HPDE6-E6E7 (cell line): ENCODE measurements around the gene DPM1.
"Not testable (repeated sequence)": the region's sequence is repeated elsewhere in the genome, so short reads cannot be mapped to it uniquely, and the experiment has no call there.

Source experiments
- DNase-seq: peaks from one replicate; pipeline ENCODE4 v3.0.0; 2011; ENCODE audit warnings: missing footprints; ENCODE audit errors: extremely low spot score

DPM1 gene

DNA sequence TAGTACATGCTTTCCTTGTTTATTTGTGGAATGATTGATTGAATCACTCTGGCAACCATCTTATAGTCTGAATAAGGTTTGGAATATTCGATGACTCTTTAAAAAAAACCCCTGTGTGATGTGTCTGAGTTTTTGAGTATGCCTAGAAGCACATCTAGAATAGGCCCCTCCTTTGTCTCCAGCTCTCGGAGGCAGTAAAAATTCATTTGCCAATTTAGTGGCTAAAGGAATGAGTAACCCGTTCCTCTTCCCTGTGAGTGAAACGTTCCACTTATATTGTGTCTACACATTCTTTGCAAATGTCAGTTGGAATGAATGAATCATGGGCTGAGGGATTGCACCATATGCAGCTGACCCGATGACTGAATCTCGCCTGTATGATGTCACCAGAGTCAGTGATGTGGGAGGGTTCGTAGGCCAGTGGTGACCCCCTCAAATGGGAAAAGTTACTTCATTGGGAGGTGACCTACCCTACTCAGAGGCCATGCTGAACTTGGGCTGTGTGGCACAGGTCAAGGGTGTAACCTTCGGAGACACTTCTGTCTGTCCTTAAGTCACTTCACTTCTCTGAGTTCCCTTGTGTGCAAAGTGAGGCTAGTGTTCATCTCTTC, 21.8 kb upstream of the DPM1 start:
- DNase-seq = peak; percentile 99

DNA sequence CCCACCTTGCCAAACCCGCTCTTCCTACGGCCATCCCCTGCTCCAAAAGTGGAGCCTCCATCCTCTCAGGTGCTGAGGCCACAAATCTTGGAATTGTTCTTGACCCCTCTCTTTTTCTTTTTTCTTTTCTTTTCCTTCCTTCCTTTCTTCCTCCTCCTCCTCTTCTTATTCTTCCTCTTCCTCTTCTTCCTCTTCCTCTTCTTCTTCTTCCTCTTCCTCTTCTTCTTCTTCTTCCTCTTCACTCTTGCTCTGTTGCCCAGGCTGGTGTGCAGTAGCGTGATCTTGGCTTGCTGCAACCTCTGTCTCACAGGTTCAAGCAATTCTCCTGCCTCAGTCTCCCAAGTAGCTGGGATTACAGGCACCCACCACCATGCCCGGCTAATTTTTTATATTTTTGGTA, 20.2 kb upstream of the DPM1 start:
- DNase-seq = not testable (repeated sequence)

DNA sequence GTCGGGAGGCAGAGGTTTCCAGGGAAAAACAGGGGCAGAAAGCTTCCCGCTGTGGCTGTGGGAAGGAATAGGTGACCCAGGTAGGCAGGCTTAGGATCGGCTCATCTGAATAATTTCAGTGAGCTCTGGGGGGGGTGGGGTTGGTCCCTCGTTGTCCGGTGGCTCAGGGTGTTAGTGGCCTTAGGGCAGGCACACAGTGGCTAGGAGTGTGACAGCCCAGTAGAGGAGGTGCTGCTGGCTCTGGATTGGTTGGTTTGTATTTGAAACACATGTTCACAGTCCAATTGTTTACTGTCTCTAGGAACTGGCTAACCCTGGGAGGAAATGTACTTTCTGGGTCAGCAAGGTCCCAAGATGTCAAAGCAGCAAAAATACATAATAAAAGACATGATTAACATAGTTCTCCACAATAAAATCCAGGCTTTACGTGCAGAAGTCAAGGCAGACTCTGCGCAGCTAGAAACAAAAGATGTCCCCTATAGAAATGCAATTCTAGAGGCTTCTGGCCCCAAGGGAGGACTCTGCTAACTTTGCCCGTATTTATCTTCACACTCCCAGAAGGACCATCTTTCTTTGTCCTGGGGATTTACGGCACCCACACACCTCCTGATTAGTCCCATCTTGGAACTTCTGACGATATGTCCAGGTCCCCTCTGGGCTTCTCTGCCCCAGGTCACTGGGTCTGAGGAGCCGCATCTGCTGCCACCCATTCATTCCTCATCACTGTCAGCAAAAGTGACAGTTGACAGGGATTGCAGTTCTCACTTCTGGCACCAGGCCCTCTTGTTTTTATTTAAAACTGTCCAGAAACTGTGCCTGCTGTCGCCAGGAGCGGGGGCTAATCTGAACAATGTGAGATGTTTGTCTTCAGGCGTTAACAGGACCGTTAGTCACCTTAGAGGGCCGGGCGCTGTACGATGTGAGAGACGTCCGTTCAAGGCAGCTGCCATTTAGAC, 19.0 kb upstream of the DPM1 start:
- DNase-seq = no peak

DNA sequence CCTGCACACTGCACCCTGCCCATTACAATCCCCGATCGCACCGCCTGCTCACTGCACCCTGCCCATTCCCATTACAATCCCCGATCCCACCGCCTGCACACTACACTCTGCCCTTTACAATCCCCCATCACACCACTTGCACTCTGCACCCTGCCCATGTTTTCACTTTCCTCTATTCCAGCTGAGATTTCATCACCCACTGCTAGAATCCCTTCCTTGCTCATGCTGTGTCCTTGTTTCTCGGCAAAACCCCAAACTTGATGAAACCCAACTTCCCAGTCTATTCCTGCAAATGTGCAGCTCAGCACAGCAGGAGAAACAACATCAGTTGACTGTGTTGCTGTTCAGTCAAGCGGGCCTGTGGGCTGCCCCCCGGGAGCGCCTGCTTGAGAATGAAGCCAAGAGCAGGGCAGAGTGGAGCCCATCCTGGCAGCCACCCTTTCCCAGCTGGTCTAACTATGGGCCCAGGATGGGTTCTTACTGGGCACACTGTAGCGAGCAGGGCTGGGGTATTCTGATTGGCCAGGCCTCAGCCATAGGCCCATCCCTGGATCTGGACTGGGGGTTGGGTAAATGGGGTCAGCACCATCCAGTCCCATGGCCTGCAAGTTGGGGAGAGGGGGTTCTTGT, 17.5 kb upstream of the DPM1 start:
- no peak for DNase-seq

DNA sequence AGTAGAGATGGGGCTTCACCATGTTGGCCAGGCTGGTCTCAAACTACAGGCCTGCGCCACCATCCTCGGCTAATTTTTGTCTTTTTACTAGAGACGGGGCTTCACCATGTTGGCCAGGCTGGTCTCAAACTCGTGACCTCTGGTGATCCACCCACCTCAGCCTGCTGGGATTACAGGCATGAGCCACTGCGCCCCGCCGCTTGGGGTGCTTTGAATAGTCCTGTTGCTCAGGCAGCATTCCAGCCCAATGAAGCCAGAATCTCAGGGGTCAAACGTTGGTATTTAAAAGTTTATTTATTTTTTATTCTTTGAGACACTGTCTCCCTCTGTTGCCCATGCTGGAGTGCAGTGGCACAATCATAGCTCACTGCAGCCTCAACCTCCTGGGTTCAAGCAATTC, 11.6 kb upstream of the DPM1 start:
- no peak for DNase-seq

DNA sequence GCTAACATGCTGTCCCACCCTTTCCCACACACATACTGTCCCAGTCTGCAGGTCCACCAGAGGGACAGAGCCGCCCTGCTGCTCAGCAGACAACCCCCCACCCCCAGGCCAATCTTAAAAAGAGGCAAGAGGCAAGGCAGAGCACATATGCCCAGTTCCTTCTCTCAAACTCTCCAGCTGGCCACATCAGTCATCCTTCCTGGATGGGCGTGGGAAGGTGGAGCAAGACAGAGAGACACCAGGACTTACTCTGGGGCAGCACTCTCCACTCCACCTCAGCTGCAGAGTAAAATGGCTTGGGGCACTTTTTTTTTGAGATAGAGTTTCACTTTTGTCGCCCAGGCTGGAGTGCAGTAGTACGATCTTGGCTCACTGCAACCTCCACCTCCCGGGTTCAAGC, 11.1 kb upstream of the DPM1 start:
- no peak for DNase-seq

DNA sequence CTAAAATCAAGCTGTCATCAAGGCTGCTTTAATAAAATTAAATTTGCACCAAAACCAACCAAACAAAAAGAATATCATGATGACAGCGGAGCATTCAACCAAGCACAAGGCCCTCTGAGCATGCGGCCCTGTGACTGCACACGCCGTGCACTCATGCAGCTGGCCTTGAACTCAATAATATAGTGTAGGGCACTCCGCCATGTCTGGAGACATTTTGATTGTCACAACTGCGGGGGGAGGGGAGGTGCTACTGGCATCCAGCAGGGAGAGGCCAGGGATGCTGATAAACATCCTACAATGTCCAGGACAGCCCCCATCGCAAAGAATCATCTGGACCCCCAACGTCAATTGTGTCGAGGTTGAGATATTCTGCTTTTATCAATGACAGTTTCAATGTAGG, 10.0 kb upstream of the DPM1 start:
- no peak for DNase-seq

DNA sequence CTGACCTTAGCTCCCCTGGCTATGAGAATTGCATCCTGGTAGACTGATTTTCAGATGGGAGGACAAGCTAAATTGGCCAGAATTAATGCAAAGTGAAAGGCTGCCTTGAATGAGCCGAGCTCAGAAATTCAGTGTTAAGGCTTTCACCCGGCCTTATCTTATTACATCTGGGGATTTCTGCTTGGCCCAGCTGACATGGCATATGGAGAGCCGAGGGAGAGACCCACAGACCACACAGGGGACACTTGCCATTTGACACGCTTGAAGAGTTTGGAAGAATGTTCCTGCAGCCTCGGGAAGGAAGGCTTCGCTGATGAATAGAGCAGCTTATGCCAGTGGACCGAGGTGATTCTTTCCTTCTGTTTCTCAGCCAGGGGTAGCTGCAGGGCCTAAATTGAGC, 9.3 kb upstream of the DPM1 start:
- no peak for DNase-seq

DNA sequence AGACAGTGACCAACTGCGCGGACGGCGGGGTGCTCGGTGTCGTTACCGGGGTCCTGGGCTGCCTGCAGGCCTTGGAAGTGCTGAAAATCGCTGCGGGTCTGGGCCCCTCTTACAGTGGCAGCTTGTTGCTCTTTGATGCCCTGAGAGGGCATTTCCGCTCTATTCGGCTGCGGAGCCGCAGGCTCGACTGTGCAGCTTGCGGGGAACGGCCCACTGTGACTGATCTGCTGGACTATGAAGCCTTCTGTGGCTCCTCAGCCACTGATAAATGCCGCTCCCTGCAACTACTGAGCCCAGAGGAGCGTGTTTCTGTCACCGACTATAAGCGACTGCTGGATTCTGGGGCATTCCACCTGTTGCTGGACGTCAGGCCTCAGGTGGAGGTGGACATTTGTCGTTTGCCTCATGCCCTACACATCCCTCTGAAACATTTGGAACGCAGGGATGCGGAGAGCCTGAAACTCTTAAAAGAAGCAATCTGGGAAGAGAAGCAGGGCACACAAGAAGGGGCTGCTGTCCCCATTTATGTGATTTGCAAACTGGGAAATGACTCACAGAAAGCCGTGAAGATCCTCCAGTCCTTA, 1.3 kb upstream of the DPM1 start:
- DNase-seq = peak; percentile 64

DNA sequence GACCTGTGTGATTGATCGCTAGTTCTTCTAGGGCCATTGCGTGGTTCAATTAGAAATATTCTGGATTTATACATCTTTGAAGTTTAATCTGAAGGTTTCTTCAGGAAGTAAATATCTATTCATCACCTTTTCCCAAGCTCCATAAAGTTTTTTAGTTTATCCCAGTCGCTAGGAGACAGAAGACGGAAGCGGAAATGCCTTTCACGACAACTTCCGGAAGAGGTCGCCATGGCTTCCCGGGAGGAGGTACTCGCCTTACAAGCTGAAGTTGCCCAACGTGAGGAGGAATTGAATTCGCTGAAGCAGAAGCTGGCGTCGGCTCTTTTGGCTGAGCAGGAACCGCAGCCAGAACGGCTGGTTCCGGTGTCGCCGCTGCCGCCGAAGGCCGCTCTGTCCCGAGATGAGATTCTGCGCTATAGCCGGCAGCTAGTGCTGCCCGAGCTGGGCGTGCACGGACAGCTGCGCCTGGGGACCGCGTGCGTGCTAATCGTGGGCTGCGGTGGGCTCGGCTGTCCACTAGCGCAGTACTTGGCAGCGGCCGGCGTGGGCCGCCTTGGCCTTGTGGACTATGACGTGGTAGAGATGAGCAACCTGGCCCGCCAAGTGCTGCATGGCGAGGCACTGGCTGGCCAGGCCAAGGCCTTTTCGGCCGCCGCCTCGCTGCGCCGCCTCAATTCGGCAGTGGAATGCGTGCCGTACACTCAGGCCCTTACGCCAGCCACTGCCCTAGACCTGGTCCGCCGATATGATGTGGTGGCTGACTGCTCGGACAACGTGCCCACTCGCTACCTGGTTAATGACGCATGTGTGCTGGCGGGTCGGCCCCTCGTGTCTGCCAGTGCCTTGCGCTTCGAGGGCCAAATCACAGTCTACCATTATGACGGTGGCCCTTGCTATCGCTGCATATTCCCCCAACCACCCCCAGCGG, 547 bp upstream of the DPM1 start, which contains the start of gene MOCS3:
MOCS3 (plus strand) TSS at position 204 of the 928 bp plus-strand sequence; CDS start at position 229, 25 bp downstream.
- DNase-seq = peak; percentile 90

DNA sequence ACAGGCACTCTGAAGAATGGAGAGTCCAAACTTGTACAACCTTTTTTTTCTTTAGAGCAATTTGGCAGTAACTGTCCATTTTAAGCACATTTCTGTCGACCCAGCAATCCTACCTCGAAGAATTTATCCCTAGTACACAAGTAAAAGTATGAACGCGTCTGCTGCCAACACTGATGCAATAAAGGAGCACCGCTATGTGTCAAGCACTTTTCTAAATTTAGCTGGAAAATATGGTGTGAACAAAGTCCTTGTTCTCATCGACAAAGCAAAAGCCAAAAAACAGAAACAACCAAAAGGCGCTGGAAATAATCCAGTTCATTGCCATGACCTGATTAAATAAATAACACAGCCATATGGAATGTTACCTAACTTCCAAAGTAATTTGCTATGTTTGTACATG, 1.1 kb downstream of the DPM1 start:
- no peak for DNase-seq

DNA sequence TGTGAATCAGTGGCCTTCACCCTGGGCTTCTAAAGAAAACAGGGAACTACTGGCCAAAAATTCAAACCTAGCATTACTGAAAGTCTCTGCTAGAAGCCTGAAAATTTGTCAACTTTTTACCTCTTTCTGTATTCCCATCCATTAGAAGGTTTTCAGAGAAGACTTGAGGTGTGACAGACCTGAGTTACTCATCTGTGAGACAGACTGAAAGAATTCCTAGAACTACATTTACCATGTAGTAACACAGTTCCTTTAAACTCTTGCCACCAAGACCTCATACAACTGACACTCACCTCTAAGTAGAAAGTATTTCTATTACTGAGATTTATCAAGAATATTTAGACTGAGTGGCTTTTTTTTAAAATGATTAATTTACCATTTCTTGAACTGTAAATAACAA, 4.5 kb downstream of the DPM1 start:
- DNase-seq = no peak

DNA sequence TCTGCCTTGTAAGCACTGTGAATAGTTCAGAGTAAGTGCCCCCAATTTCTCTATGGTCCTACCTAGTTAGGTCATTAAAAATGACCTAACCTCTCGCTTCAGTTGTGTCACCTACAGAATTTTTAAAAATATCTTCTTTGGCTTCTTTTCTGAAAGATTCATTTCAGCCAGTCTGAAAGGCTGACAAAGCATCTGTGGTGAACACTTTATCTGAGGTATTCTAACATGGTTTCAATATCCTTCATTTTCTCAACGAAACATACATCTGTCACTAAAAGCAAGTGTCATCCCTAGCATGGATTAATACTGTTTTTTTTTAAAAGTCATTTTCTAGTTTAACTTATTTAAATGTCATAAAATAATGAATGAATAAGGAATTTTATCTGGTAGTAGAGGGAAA, 5.1 kb downstream of the DPM1 start:
- no peak for DNase-seq

DNA sequence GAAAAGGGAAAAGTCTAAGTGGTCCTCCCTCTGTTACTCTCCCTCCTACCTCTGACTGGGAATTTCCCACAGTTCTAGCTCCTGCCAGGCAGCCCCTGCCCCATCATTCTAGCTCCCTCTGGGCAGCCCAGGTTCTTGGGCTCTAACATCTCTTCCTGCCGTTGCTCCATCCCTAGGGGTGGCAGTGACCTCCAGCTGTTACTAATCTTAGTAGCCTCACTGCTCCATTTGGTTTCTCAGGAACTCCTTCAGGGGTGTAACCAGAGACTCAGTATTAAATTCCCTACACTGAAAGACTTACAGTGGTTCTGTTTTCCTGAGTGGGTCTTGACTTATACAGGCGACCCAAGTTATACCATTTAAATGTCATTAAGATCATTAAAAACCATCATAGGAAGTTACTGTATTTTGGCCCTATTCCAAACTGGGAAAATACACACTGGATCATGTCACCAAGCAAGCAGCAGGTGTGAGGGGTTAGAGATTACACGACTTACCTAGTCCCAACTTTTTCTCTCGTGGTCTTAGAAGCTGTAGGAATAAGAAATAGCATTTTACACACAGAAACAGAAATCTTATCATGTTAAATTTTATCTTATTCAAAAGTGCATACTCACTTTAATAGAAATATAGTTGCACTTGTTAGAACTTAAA, 10.1 kb downstream of the DPM1 start:
- DNase-seq = no peak

DNA sequence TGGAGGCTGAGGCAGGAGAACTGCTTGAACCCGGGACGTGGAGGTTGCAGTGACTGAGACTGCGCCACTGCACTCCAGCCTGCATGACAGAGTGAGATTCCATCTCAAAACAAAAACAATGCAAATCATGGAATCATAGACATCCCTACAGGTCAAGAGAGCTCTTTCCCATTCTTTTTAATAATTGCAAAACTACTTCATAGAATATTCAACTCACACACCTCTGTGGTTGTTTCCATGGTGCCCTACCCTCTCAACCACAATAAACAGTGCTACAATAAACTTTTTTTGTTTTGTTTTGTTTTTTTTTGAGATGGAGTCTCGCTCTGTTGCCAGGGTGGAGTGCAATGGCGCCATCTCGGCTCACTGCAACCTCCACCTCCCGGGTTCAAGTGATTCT, 15.3 kb downstream of the DPM1 start:
- no peak for DNase-seq

DNA sequence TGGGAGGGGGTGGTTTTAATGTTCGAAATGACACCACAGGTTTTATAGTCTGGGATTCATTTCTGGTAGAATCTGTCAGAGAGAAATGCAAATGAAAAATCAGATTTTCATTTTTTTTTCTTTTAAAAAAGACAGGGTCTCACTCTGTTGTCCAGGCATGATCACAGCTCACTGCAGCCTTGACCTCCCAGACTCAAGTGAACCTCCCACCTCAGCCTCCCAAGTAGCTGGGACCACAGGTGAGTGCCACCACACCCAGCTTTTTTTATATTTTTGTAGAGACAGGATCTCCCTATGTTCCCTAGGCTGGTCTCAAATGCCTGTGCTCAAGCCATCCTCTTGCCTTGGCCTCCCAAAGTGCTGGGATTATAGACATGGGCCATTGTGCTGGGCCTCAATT, 24.7 kb downstream of the DPM1 start:
- no peak for DNase-seq

DNA sequence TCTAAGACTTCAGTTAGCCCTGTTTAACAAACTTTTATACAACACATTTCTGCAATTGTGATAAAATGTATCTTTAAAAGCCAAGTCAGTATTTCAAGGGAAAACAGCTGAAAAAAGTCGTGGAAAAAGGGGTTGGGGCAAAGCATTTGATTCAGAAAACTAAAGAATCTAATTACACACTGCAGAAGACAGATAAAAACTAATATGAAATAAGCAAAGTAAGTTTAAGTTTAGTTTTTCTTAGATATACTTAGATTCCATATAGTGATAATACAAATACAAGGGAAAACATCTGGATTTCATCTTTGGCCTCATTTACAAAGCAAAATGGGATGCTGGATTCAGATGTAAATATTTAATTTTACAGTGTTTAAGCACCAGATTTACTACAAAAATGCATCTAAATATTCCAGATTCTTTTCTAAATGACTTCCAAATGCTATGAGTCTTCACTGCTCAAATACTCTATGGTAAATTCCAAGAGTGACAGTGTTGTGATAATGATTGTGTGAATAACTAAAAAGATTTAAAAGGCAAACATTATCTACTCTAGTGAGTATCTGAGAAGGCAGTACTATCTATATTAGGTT, 25.5 kb downstream of the DPM1 start:
- DNase-seq = no peak

DNA sequence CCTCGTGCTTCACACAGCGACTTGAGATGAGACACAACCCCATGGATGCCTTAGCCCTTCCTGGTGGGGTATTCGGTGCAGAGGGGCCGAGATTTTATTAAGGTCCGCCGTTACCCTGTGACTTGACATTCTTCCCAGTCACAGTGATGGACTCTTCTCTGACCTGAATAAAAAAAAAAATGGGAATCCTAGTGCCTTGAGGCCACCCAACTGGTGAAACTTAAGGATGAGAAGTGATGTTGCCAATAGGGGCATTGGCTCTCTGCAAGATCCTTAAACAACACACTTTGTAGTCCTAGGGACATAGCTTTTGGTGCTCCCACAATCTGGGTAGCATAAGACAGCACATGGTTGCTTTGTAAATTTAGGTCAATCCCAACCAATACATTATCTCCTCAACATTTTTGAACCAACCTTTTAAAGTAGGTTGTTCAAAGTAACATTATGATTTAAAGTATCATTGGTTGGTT, 26.3 kb downstream of the DPM1 start:
- DNase-seq = no peak

DNA sequence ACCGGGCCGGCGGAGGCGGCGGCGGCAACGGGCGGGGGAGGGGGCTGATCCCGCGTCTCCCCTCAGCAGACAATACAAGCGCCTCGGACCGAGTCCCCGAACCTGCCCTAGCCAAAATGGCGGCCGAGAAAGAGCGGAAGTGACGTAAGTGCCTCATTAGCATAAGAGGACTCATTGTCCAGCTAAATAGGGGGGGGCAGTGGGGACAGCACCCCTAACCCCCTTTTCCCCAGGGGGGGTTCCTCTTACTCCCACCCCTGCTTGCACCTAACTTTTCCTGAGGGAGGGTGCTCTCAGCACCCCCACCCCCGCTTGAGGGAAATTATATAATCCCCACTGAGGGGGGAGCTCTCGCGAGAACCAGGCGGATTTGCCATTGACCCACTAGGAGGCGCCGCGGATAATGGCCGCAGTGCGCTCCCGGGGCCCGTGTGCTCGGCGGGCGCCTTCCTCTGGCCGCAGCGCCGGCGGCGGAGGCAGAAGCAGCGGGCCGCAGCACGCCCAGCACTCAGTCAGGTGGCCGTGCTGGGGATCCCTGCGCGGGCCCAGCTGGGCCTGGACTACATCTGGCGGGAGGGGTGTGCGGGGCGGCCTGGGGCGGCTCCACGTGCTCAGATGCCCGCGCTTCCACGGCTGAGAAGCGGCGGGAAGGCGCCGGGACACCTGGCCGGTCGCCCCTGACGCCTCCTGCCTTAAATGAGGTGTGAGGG, 26.9 kb downstream of the DPM1 start, which contains the start of gene ADNP:
ADNP (minus strand) TSS at position 132 of the 710 bp plus-strand sequence. CDS start 27,441 bp downstream, outside the sequence.
- DNase-seq = peak; percentile 96

DNA sequence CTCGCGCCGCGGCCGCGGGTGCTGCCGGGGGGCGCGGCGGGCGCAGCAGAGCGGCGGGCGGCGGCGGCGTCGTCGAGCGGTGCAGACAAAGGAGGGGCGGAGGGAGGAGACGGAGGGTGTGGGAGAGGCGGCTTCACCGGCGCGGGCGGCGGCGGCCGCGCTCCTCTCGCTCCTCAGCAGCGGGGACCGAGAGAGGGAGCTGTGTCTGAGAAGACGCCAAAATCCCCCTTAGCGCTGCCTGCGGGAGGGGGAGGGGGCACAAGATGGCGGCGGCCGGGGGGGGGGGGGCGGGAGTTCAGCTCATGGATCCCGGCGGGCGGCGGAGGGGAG, 27.4 kb downstream of the DPM1 start:
- DNase-seq = peak; percentile 54
